Measurements from ENCODE around the gene SPTLC1. TPM values are rescaled to one million over a fixed set of nuclear protein-coding genes. Genes with fewer than 3 reads are reported as not detected.

SPTLC1 gene, protein sequence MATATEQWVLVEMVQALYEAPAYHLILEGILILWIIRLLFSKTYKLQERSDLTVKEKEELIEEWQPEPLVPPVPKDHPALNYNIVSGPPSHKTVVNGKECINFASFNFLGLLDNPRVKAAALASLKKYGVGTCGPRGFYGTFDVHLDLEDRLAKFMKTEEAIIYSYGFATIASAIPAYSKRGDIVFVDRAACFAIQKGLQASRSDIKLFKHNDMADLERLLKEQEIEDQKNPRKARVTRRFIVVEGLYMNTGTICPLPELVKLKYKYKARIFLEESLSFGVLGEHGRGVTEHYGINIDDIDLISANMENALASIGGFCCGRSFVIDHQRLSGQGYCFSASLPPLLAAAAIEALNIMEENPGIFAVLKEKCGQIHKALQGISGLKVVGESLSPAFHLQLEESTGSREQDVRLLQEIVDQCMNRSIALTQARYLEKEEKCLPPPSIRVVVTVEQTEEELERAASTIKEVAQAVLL
- total RNA-seq = 68.5 and 83.0 TPM in 2 replicates

DNA sequence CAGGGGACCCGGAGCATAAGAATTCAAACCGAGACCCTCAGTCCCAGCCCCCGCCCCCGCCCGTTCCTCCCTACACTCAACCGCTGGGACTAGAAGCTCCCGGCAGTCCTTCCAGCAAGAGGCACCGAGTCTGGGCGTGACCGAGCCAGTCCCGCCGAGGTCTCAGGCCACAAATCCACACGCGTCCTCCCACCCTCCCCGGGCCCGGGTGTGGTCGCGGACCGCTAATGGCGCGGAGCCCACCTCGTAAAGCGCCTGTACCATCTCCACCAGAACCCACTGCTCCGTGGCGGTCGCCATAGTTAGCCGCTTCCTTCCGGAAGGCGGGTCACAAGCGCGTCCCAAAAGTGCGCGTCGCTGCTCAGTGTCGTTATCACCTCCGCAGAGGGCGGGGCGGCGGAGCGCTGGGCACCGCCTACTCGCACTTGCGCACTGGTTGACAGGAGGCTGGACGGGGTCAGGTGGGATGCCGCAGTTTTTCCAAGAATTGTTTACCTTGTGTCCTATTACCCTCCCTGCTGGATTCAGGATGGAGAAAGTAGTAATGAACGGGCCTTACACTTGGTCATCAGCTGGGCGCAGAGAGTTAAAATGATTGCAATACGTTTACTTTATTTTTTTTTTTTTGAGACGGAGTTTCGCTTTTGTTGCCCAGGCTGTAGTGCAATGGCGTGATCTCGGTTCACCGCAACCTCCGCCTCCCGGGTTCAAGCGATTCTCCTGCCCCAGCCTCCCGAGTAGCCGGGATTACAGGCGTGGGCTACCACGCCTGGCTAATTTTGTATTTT lies at the start of gene SPTLC1:
Gene SPTLC1 (minus strand): TSS at position 343 of the 788 bp plus-strand sequence. CDS start 43 bp downstream, at position 300.

Other genes starting within 250 kb of the SPTLC1 start
- 0.85 and 0.88 TPM in 2 replicates for gene ROR2, start 165.2 kb downstream of the SPTLC1 start, total RNA-seq
- 122 and 130 TPM in 2 replicates for gene IARS1, start 178.3 kb upstream of the SPTLC1 start, total RNA-seq
- gene NOL8, start 209.9 kb upstream of the SPTLC1 start, total RNA-seq = 17.8 and 21.1 TPM in 2 replicates
- gene CENPP, start 210.5 kb upstream of the SPTLC1 start, total RNA-seq = 2.3 and 4.8 TPM in 2 replicates